ENCODE data around the gene PKNOX2.

The PKNOX2 gene

GRCh38 chr11:125157953-125158680, 6.4 kb upstream of the PKNOX2 start:
- DNase-seq (no peak), ATAC-seq (ENCODE audit: insufficient read depth, low read depth) (no peak)
- H3K4me1 ChIP-seq (ENCODE audit: insufficient read depth, low read length) = no peaks in the 10 kb centered on the region
- H2AFZ ChIP-seq (ENCODE audit: low read depth, low read length) = no peak overlapping the region
- no peaks in the 10 kb centered on the region for H3K36me3 ChIP-seq (ENCODE audit: insufficient read depth, low read length)
- H4K20me1 ChIP-seq (ENCODE audit: insufficient read depth, low read length) = no peaks in the 10 kb centered on the region
- no peaks in the 10 kb centered on the region for H3K27me3 ChIP-seq (ENCODE audit: insufficient read depth, low read length, poor library complexity)
- no peak overlapping the region for H3K9ac ChIP-seq (ENCODE audit: low read depth, low read length)
- no peaks in the 10 kb centered on the region for H3K79me2 ChIP-seq (ENCODE audit: insufficient read depth, low read length)
- no peak overlapping the region for H3K27ac ChIP-seq (ENCODE audit: low read length)
- H3K4me3 ChIP-seq (ENCODE audit: low read depth in 1 of 2, low read length in 2 of 2) = no peak overlapping the region
- no peak overlapping the region for H3K4me2 ChIP-seq (ENCODE audit: insufficient read depth, low read length)
- no peaks in the 10 kb centered on the region for H3K9me3 ChIP-seq (ENCODE audit: insufficient read depth, low read length, severe bottlenecking)
- TF ChIP-seq EZH2 (IDR thresholded peaks at IDR 0.05; ENCODE audit: borderline replicate concordance, low read depth, low read length, severe bottlenecking) (no peak), CTCF (IDR thresholded peaks at IDR 0.05; ENCODE audit: borderline replicate concordance, extremely low read depth, low read length, poor library complexity, severe bottlenecking) (no peak)

GRCh38 chr11:125162743-125163142, 1.8 kb upstream of the PKNOX2 start:
- ATAC-seq (ENCODE audit: insufficient read depth, low read depth) = no peak
- Histone ChIP-seq H3K4me3 (ENCODE audit: low read depth in 1 of 2, low read length in 2 of 2) (no peak overlapping the region), H4K20me1 (ENCODE audit: insufficient read depth, low read length) (no peaks in the 10 kb centered on the region)

GRCh38 chr11:125163431-125164063, 1.0 kb upstream of the PKNOX2 start:
- no peak for ATAC-seq (ENCODE audit: insufficient read depth, low read depth)
- H3K4me3 ChIP-seq (ENCODE audit: low read depth in 1 of 2, low read length in 2 of 2) = no peak overlapping the region
- no peaks in the 10 kb centered on the region for H3K36me3 ChIP-seq (ENCODE audit: insufficient read depth, low read length)
- H3K4me2 ChIP-seq (ENCODE audit: insufficient read depth, low read length) = no peak overlapping the region
- no peaks in the 10 kb centered on the region for H3K27me3 ChIP-seq (ENCODE audit: insufficient read depth, low read length, poor library complexity)
- no peak for DNase-seq
- H3K9me3 ChIP-seq (ENCODE audit: insufficient read depth, low read length, severe bottlenecking) = no peaks in the 10 kb centered on the region
- no peak overlapping the region for H3K9ac ChIP-seq (ENCODE audit: low read depth, low read length)
- no peak overlapping the region for H2AFZ ChIP-seq (ENCODE audit: low read depth, low read length)
- no peak overlapping the region for H3K27ac ChIP-seq (ENCODE audit: low read length)
- TF ChIP-seq CTCF (IDR thresholded peaks at IDR 0.05; ENCODE audit: borderline replicate concordance, extremely low read depth, low read length, poor library complexity, severe bottlenecking) (no peak), EZH2 (IDR thresholded peaks at IDR 0.05; ENCODE audit: borderline replicate concordance, low read depth, low read length, severe bottlenecking) (no peak)
- H3K79me2 ChIP-seq (ENCODE audit: insufficient read depth, low read length) = no peaks in the 10 kb centered on the region
- H3K4me1 ChIP-seq (ENCODE audit: insufficient read depth, low read length) = no peaks in the 10 kb centered on the region
- H4K20me1 ChIP-seq (ENCODE audit: insufficient read depth, low read length) = no peaks in the 10 kb centered on the region

More at GRCh38 chr11:125162743-125163142, 1.8 kb upstream of the PKNOX2 start:
- H3K36me3 ChIP-seq (ENCODE audit: insufficient read depth, low read length) = no peaks in the 10 kb centered on the region
- no peaks in the 10 kb centered on the region for H3K79me2 ChIP-seq (ENCODE audit: insufficient read depth, low read length)
- H3K27ac ChIP-seq (ENCODE audit: low read length) = no peak overlapping the region
- no peak overlapping the region for H3K4me2 ChIP-seq (ENCODE audit: insufficient read depth, low read length)
- no peak for DNase-seq
- H2AFZ ChIP-seq (ENCODE audit: low read depth, low read length) = no peak overlapping the region
- H3K9ac ChIP-seq (ENCODE audit: low read depth, low read length) = no peak overlapping the region
- H3K4me1 ChIP-seq (ENCODE audit: insufficient read depth, low read length) = no peaks in the 10 kb centered on the region
- no peak for TF ChIP-seq CTCF (IDR thresholded peaks at IDR 0.05; ENCODE audit: borderline replicate concordance, extremely low read depth, low read length, poor library complexity, severe bottlenecking)
- no peak for TF ChIP-seq EZH2 (IDR thresholded peaks at IDR 0.05; ENCODE audit: borderline replicate concordance, low read depth, low read length, severe bottlenecking)
- no peaks in the 10 kb centered on the region for H3K27me3 ChIP-seq (ENCODE audit: insufficient read depth, low read length, poor library complexity)
- H3K9me3 ChIP-seq (ENCODE audit: insufficient read depth, low read length, severe bottlenecking) = no peaks in the 10 kb centered on the region
